ENCODE data around the gene MKNK1.

The MKNK1 gene

DNA sequence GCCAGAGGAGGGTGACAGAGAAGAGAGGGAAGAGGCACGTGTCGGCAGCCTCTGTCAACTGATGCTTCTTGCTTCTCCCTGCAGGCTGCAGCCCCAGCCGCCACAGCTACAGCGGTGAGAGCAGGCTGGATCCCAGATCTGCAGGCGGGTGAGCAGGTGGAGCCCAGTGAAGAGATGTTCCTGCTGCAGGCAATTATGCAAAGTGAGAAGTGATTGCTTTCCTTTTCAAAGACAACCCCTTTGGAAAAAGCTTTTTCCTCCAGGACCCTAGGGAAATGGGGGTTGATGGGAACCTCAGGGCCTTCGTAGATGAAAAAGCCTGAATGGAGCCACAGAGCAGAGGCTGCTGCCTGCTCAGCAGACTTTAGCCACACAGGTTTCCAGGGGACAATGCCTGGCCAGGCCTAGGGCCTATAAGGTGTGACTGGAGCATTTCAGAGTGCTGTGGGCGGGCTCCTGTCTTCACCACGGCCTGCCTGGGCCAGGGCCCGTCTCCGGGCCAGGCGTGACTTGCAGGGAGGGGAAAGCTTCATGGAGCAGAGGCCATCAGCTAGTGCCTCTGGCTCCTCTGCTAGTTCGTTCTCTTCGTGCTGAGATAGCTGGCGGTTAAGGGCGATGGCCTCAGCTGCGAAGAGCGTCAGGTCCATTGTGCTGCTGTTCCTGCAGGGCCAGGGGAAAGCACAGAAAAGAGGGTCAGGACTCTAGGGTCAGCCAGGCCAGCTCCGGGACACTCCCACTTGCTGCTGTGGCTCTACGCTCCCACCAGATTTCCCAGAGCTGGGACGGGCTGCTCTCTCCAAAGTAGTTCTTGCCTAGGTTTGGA, 45.7 kb downstream of the MKNK1 start:
- DNase-seq (ENCODE audit: low spot score): no peak

DNA sequence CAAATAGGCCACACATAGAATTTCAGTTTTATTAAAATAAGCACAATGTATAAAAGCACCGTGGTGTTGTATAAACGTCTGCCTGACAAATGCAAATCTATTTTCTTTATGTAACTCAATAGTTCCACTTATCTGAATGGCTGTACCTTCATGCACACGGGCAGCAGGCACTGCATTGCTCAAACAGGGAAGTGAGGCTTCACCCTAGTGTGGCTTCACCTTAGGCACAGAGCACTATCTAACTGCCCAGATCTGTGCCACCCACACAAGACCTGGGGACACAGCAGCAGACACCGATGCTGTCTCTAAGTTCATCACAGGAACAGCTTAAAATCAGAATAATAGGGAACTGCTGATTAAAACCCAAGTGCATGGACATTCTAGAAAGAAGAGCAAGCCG, 46.7 kb downstream of the MKNK1 start:
- no peak for DNase-seq (ENCODE audit: low spot score)

- DNase-seq (ENCODE audit: low spot score): no peak
Observed at GRCh38 chr1:46556822-46557221, 47.2 kb downstream of the MKNK1 start.

DNA sequence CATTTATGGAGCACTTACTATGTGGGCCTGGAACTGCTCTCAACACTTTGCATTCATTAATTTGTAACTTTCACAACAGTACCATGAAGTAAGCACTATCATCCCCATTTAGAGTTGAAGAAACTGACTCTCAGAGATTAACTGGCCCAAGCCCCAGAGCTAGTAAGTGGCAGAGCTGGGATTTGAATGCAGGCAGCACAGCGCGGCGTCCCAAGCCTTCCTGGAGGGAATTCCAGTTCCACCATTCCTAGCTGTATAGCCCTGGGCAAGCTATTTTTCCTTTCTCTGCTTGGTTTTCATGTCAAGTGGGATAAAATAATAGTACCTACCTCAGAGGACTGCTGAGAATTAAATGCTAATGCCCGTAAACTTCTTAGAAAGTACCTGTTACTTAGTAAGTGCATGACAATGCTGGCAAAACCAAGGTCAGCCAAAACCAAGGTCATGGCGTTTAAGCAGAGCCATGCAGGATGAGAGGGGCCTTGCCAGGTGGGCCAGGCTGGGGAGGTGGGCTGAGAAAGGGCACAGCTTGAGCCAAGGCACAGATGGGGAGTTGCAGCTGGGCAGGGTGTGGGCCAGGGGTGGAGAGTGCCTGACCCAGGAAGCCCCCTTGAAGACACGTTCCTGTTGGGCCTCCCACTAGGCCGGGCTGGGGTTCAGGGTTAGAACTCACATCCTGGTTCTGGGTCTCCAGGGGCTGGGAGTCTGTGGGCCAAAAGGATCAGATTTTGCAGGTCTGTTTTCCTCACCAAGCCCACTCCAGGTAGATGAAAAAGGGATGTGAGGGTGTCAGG, 48.0 kb downstream of the MKNK1 start:
- DNase-seq (ENCODE audit: low spot score): no peak

DNA sequence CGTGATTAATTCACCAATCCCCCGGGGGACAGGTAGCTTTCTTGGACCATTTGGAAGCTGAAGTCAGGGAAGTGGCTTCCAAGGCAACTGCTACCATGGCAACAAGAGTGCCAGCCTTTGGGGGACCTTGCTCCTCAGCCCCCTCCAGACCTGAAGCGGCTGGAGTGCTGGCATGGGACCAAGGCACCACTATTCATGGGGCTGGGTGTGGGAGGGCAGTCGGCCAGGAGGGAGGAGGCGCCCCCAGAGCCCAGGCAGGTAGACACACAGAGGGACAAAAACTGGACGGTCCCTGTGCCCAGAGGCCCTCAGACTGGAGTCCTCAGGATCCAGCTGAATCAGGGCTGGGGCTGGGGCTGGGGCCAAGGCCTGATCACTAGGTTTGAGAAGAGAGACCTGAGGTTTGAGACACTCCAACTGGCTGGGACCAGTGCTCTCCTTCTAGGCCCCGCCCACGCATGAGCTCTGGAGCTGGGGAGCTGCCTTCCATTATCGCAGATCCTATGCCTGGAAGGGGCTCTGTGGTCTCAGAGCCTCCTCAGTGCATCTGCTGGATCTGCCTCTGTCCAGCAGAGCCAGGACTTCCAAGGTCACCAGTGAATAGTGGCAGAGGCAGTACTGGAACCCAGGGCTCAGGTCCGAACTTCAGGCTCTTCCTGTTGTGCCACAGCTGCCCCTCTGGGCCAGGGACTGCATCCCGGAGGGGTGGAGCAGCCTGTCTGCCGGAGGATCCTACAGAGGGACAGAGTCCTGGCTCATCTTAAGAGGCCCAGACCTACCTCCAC, 49.3 kb downstream of the MKNK1 start:
- no peak for DNase-seq (ENCODE audit: low spot score)

GRCh38 chr1:46554236-46554596, 49.9 kb downstream of the MKNK1 start:
- DNase-seq (ENCODE audit: low spot score): no peak

DNA sequence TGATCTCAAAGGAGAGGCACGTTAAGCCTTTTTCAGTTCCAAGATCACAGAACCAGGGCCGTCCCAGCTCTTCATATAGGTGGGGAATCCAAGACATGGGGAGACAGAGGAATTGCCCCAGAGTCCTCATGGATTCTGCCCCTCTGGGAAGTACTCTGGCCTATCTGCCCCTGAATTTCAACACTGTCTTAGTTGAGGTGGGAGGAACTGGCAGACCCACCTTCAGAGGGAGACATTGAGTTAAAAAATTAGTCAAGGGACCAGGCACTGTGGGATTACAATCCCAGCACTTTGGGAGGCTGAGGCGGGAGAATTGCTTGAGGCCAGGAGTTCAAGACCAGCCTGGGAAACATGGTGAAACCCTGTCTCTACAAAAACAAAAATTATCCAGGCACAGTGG, 50.6 kb downstream of the MKNK1 start:
- DNase-seq (ENCODE audit: low spot score): no peak

DNA sequence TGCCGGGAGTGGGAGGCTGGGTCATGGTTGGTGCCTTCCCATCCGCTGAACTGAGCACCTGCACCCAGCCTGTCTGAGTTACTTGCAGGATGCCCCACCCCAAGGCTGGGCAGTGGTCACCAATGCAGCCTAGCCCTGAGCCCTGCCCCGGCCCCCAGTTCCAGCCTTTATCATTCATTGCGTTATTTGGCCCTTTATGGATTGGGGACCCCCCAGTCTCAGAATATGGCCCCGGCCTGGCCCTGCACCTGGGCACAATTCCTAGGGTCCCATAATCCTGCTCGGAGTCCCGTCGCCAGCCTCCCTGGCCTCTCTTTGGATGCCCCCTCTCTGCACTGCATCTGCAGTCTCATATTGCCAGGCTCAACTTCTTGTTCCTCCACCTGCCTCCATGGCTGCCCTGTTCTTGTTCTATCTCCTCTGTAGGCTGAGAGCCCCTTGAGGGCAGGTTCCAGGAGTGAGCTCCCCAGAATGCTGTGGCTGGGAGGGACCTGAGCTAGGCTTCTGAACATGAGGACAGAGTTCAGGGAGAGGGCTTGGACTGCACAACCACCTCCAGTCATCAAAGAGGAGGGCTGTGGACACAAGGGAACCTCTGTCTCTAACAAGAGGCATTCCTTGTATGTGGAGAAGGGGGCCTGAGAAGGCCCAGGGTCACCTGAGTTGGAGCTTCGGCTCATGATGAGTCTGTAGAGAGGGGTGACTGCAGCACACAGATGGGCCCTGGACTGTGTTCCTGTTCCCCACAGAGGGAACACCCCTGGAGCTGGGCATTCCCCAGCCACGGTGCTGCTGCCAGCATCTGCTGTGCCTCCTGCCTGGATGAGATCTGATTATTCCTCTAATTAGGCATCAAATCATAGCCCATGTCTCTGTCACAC, 51.5 kb downstream of the MKNK1 start:
- DNase-seq (ENCODE audit: low spot score): no peak

- DNase-seq (ENCODE audit: low spot score): no peak
Observed at GRCh38 chr1:46551597-46552095, 52.4 kb downstream of the MKNK1 start, which contains the start of gene KNCN. Gene KNCN (minus strand): TSS chr1:46551647. CDS start chr1:46551215, 432 bp downstream.

DNA sequence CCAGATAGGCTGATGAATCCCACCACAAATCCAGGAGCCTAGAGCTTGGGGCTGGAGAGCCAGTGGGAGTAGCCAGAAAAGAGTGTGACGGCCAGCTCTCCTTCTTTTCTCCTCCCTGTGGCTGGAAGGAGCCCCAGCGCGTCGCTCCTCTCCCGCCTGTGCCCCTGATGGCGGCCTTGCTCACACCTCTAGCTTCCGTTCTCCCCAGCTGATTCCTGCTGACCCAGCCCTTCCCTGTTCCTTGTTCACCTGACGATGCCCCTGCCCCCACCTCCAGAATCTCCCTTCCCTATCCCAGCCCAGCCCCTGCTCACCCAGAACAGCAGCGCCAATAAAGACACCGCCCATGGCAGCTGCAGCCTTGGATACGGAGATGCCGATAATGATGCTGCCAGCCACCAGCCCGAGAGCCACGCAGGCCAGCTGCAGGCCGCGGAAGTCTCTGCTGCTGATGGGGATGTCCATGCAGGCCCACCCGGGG, 53.3 kb downstream of the MKNK1 start:
- no peak for DNase-seq (ENCODE audit: low spot score)

DNA sequence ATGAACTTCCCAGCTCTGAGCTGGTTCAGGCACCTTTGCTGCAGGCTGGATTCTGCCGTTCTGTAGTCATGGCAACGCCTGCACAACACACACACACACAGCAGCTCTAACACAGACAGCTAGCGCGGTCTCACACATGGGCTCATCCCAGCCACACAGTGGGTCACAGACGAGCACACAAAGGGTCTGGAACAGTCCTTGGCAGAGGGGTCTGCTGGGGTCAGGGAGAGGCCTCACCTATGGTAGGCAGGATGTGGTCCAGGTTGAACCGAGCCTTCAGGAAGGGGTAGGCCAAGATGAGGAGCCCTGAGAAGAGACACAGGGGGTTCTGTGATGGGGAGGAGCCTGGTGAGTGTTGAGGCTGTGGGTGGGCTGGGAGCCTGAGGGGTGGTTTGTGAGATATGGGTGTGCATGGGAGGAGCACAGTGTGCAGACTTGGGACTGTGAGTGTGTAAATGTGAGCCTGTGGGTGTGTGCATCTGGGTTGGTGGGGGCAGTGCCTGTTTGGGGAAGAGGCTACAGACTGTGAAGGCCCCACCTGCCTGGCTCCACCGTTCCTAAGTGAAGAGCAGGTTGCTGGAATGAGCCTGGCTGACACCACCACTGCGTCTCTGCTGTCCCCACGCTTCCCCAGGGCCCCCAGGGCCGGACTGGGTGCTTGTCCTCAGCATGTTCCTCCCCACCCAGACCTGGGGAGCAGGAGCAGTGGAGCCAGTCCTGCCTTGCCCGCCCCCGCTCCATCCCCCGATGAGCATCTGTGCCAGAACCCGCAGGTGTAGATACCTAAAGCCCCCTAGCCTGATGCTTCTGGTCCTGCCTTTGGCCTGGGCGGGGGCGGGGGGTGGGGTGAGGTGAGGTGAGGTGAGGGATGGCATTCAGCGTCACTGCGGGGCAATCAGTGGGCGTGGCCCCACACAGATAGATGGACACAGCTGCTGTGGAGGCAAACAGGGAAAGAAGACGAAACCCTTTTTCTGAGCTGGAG, 54.1 kb downstream of the MKNK1 start:
- peak; percentile 62 for DNase-seq (ENCODE audit: low spot score)

DNA sequence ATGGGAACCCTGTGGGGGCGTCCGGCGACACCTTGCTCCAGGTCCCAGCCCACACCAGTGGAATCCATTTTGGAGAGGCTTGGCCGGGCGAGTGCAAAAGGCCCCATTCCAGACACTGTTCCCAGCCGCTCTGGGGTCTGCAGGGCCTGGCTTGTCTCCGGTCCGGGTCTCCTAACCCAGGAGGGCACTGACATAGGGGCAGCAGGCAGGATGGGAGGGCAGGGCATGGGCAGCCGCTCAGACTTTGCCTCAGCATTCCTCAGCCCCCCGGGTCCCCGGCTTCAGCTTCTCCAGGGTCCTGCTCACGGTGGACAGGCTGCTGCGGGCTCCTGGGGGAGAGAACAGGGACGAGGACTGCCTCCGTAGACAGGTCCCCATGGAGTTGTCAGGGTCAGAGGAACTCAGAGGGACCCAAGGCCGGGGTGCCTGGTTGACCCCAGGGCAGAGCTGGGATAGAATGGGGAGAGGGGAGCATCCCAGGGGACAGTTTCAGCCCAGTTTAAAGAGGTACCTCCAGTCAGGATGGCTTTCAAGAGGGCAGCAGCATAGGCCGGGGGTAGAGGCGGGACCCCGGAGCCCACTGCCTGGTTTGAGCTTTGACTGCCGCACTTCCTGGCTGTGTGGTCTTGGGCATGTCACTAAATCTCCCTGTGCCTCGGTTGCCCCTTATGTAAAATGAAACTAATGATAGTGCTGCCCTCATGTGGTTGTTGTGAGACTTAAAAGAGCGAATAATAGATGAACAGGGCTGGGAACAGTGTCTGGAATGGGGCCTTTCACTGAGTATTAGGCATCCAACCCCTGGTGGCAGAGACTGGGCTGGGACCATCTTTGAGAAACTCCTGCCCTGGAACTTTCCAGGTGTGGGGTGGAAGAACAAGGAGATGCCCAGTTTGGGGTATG, 56.3 kb downstream of the MKNK1 start:
- peak; percentile 59 for DNase-seq (ENCODE audit: low spot score)

GRCh38 chr1:46546210-46546609, 57.9 kb downstream of the MKNK1 start:
- no peak for DNase-seq (ENCODE audit: low spot score)

GRCh38 chr1:46545784-46546183, 58.3 kb downstream of the MKNK1 start:
- DNase-seq (ENCODE audit: low spot score): no peak

DNA sequence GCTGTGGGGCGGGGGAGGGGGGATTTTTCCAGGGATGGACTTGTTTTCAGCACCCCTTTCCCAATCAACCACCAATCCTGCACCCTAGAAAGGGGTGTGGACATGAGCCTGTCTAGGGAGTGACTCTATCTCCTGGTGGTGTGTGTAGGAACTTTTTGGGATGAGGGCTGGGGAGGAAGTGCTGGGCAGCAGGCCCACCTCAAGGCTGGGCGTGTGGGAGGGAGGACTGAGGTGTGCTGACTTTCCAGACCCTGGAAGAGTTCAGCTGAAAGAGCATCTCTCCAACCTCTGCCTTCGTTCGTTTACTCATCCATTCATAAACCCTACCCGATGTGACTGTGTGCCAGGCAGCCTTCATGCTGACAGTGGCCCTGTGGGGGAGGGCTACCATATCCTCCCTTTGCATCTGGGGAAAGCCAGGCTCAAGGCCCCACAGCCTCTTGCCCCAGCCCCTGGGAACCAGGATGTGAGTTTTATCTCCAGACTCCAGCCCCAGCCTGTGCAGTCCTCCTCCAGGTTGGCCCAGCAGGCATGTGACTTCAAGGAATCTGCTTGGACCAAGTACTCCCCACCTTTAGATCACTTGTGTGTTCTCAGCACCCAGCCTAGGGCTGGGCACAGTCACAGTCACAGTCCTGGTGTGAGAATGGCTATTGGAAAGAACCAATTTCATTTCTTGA, 59.4 kb downstream of the MKNK1 start:
- DNase-seq (ENCODE audit: low spot score): no peak

- DNase-seq (ENCODE audit: low spot score): no peak
Observed at GRCh38 chr1:46543761-46544560, 60.1 kb downstream of the MKNK1 start.

GRCh38 chr1:46543382-46543760, 60.7 kb downstream of the MKNK1 start:
- no peak for DNase-seq (ENCODE audit: low spot score)
